GM23338 (cell line): ENCODE measurements around the gene SRRM2. TPM values are rescaled to one million over a fixed set of nuclear protein-coding genes. Genes with fewer than 3 reads are reported as not detected.
A peak's percentile ranks its signal among the peaks of the same experiment; 100 is the strongest.

ENCODE experiments used
- ATAC-seq: fragments of 200-7000 bp; cut with Tn5 transposase; 3 replicates; pipeline ENCODE4 v1.9.1; 2020
- DNase-seq: peaks from one replicate; pipeline ENCODE4 v3.0.0-alpha.2; 2015; ENCODE audit warnings: low spot score
- H2AFZ ChIP-seq: fragments of 200-600 bp; sonication (generic); 2 replicates; pipeline ENCODE4 v1.8.0; 2016; ENCODE audit warnings: antibody characterized with exemption, mild to moderate bottlenecking, moderate library complexity
- H3F3A ChIP-seq: fragments of 200-600 bp; sonication (generic); replicated peaks from 2 replicates; pipeline ENCODE4 v1.8.0; 2017; ENCODE audit warnings: antibody characterized with exemption, mixed run types, low read depth
- H3K27ac ChIP-seq: fragments of 200-600 bp; sonication (generic); 2 replicates; pipeline ENCODE4 v1.6.1; 2016; ENCODE audit warnings: low read depth
- H3K27me3 ChIP-seq: fragments of 200-600 bp; sonication (generic); 2 replicates; pipeline ENCODE4 v1.8.0; 2016; ENCODE audit warnings: mild to moderate bottlenecking, mixed run types, moderate library complexity; ENCODE audit not compliant: insufficient read depth
- H3K36me3 ChIP-seq: fragments of 200-600 bp; sonication (generic); 2 replicates; pipeline ENCODE4 v1.8.0; 2016; ENCODE audit warnings: mild to moderate bottlenecking; ENCODE audit not compliant: insufficient read depth
- H3K4me1 ChIP-seq: fragments of 200-600 bp; sonication (generic); 2 replicates; pipeline ENCODE4 v1.8.0; 2016; ENCODE audit warnings: mild to moderate bottlenecking, moderate library complexity; ENCODE audit not compliant: insufficient read depth
- H3K4me2 ChIP-seq: fragments of 200-600 bp; sonication (generic); 2 replicates; pipeline ENCODE4 v1.7.1; 2017; ENCODE audit warnings: mixed run types
- H3K4me3 ChIP-seq: fragments of 200-600 bp; sonication (generic); 2 replicates; pipeline ENCODE4 v1.6.1; 2016; ENCODE audit warnings: mixed run types
- H3K79me2 ChIP-seq: fragments of 200-600 bp; sonication (generic); replicated peaks from 2 replicates; pipeline ENCODE4 v1.8.0; 2017; ENCODE audit warnings: mild to moderate bottlenecking; ENCODE audit not compliant: insufficient read depth
- H3K9me2 ChIP-seq: fragments of 200-600 bp; sonication (generic); 2 replicates; pipeline ENCODE4 v1.8.0; 2017; ENCODE audit not compliant: insufficient read depth
- H4K20me1 ChIP-seq: fragments of 200-600 bp; sonication (generic); replicated peaks from 2 replicates; pipeline ENCODE4 v1.8.0; 2017; ENCODE audit warnings: mild to moderate bottlenecking; ENCODE audit not compliant: insufficient read depth
- H3K27ac Mint-ChIP-seq: 2 replicates; pipeline ENCODE4 v1.8.0; 2020; ENCODE audit warnings: inconsistent platforms, mild to moderate bottlenecking, moderate library complexity, mixed read lengths
- H3K27me3 Mint-ChIP-seq: 3 replicates; pipeline ENCODE4 v1.8.0; 2022; ENCODE audit warnings: low read depth, mild to moderate bottlenecking, moderate library complexity, mixed read lengths, inconsistent platforms; ENCODE audit not compliant: insufficient read depth, poor library complexity
- H3K36me3 Mint-ChIP-seq: 3 replicates; pipeline ENCODE4 v1.8.0; 2021; ENCODE audit warnings: low read depth, mild to moderate bottlenecking, inconsistent platforms, moderate library complexity, mixed read lengths
- H3K4me1 Mint-ChIP-seq: 3 replicates; pipeline ENCODE4 v1.8.0; 2020; ENCODE audit warnings: mild to moderate bottlenecking, inconsistent platforms, mixed read lengths
- H3K4me3 Mint-ChIP-seq: 3 replicates; pipeline ENCODE4 v1.8.0; 2021; ENCODE audit warnings: moderate library complexity, mild to moderate bottlenecking, inconsistent platforms, mixed read lengths
- H3K9me3 Mint-ChIP-seq: 3 replicates; pipeline ENCODE4 v1.8.0; 2020; ENCODE audit warnings: moderate library complexity, mild to moderate bottlenecking, inconsistent platforms, mixed read lengths
- CREB1 ChIP-seq: fragments of 250-450 bp; sonication (Bioruptor Pico); IDR thresholded peaks from 2 replicates; pipeline ENCODE4 v1.5.0; 2020; ENCODE audit warnings: low read depth, mild to moderate bottlenecking, moderate library complexity
- CTCF ChIP-seq, 2 experiments: fragments of 200-600 bp in 1 of 2; sonication (generic) in 1 of 2; conservative IDR thresholded peaks; 2 replicates each; pipeline versions ENCODE4 v1.5.1 to v1.6.1; 2016 to 2017; ENCODE audit warnings: antibody characterized with exemption in 2 of 2, low read depth in 2 of 2, mild to moderate bottlenecking in 2 of 2, moderate library complexity in 1 of 2
- ETS1 ChIP-seq: IDR thresholded peaks from 2 replicates; pipeline ENCODE4 v1.6.1; 2016; ENCODE audit warnings: antibody characterized with exemption
- EZH2 ChIP-seq: fragments of 200-600 bp; sonication (generic); IDR thresholded peaks from one replicate; pipeline ENCODE4 v1.8.0; 2017; ENCODE audit warnings: antibody characterized with exemption, mild to moderate bottlenecking, low read depth; ENCODE audit not compliant: unreplicated experiment
- EZH2phosphoT487 ChIP-seq: fragments of 200-600 bp; sonication (generic); IDR thresholded peaks from one replicate; pipeline ENCODE4 v1.8.1; 2018; ENCODE audit warnings: antibody characterized with exemption; ENCODE audit not compliant: unreplicated experiment
- JUNB ChIP-seq: IDR thresholded peaks from one replicate; pipeline ENCODE4 v1.6.1; 2016; ENCODE audit warnings: antibody characterized with exemption; ENCODE audit not compliant: unreplicated experiment
- NANOG ChIP-seq: IDR thresholded peaks from 2 replicates; pipeline ENCODE4 v1.6.1; 2016; ENCODE audit warnings: antibody characterized with exemption, borderline replicate concordance
- POLR2AphosphoS5 ChIP-seq: IDR thresholded peaks from 2 replicates; pipeline ENCODE4 v1.6.1; 2016; ENCODE audit warnings: antibody characterized with exemption, low read depth
- STAT1 ChIP-seq: IDR thresholded peaks from one replicate; pipeline ENCODE4 v1.6.1; 2016; ENCODE audit warnings: antibody characterized with exemption; ENCODE audit not compliant: unreplicated experiment
- ZNF114 ChIP-seq: fragments of 250-450 bp; sonication (Bioruptor Pico); IDR thresholded peaks from 2 replicates; pipeline ENCODE4 v1.5.0; 2020; ENCODE audit warnings: mild to moderate bottlenecking, moderate library complexity
- ZNF331 ChIP-seq: fragments of 250-450 bp; sonication (Bioruptor Pico); IDR thresholded peaks from 2 replicates; pipeline ENCODE4 v1.5.0; 2020; ENCODE audit warnings: low read depth, mild to moderate bottlenecking, moderate library complexity
- polyA plus RNA-seq: library from polyadenylated mRNA; unstranded; fragments of >200 nt; fragmentation: Nextera tagmentation; extraction: Ambion mirVana; gene quantifications from 2 replicates; pipeline ENCODE4 v1.2.1, GENCODE V29; 2016
- total RNA-seq: library from RNA; depleted of rRNA; stranded (reverse); fragments of >200 nt; shearing (Covaris generic); gene quantifications from 2 replicates; pipeline ENCODE4 v1.2.3, GENCODE V29; 2014
- TF ChIP-seq, protein P1 (sequence below): IDR thresholded peaks from one replicate; pipeline ENCODE4 v1.6.1; 2018; ENCODE audit warnings: antibody characterized with exemption; ENCODE audit not compliant: unreplicated experiment
- TF ChIP-seq, protein P2 (sequence below): fragments of 250-450 bp; sonication (Bioruptor Pico); IDR thresholded peaks from 2 replicates; pipeline ENCODE4 v1.5.0; 2020; ENCODE audit warnings: mild to moderate bottlenecking, moderate library complexity

The SRRM2 gene
- total and polyA plus RNA-seq, 2 experiments from 2014 or later, result 308 to 893 TPM

- ATAC-seq, result peak; percentile 15
- TF ChIP-seq EZH2 (no peak), STAT1 (no peak), NANOG (no peak), CREB1 (CRISPR knock-in tag) (no peak), POLR2AphosphoS5 (no peak), ZNF331 (CRISPR knock-in tag) (no peak), ETS1 (no peak), CTCF (conservative IDR thresholded peaks at IDR 0.05; ENCODE audit: low read depth in 2 of 2) (no peak), EZH2phosphoT487 (no peak), ZNF114 (no peak), JUNB (no peak)
- TF ChIP-seq, protein P1, sequence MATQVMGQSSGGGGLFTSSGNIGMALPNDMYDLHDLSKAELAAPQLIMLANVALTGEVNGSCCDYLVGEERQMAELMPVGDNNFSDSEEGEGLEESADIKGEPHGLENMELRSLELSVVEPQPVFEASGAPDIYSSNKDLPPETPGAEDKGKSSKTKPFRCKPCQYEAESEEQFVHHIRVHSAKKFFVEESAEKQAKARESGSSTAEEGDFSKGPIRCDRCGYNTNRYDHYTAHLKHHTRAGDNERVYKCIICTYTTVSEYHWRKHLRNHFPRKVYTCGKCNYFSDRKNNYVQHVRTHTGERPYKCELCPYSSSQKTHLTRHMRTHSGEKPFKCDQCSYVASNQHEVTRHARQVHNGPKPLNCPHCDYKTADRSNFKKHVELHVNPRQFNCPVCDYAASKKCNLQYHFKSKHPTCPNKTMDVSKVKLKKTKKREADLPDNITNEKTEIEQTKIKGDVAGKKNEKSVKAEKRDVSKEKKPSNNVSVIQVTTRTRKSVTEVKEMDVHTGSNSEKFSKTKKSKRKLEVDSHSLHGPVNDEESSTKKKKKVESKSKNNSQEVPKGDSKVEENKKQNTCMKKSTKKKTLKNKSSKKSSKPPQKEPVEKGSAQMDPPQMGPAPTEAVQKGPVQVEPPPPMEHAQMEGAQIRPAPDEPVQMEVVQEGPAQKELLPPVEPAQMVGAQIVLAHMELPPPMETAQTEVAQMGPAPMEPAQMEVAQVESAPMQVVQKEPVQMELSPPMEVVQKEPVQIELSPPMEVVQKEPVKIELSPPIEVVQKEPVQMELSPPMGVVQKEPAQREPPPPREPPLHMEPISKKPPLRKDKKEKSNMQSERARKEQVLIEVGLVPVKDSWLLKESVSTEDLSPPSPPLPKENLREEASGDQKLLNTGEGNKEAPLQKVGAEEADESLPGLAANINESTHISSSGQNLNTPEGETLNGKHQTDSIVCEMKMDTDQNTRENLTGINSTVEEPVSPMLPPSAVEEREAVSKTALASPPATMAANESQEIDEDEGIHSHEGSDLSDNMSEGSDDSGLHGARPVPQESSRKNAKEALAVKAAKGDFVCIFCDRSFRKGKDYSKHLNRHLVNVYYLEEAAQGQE, result no peak
- TF ChIP-seq, protein P2, sequence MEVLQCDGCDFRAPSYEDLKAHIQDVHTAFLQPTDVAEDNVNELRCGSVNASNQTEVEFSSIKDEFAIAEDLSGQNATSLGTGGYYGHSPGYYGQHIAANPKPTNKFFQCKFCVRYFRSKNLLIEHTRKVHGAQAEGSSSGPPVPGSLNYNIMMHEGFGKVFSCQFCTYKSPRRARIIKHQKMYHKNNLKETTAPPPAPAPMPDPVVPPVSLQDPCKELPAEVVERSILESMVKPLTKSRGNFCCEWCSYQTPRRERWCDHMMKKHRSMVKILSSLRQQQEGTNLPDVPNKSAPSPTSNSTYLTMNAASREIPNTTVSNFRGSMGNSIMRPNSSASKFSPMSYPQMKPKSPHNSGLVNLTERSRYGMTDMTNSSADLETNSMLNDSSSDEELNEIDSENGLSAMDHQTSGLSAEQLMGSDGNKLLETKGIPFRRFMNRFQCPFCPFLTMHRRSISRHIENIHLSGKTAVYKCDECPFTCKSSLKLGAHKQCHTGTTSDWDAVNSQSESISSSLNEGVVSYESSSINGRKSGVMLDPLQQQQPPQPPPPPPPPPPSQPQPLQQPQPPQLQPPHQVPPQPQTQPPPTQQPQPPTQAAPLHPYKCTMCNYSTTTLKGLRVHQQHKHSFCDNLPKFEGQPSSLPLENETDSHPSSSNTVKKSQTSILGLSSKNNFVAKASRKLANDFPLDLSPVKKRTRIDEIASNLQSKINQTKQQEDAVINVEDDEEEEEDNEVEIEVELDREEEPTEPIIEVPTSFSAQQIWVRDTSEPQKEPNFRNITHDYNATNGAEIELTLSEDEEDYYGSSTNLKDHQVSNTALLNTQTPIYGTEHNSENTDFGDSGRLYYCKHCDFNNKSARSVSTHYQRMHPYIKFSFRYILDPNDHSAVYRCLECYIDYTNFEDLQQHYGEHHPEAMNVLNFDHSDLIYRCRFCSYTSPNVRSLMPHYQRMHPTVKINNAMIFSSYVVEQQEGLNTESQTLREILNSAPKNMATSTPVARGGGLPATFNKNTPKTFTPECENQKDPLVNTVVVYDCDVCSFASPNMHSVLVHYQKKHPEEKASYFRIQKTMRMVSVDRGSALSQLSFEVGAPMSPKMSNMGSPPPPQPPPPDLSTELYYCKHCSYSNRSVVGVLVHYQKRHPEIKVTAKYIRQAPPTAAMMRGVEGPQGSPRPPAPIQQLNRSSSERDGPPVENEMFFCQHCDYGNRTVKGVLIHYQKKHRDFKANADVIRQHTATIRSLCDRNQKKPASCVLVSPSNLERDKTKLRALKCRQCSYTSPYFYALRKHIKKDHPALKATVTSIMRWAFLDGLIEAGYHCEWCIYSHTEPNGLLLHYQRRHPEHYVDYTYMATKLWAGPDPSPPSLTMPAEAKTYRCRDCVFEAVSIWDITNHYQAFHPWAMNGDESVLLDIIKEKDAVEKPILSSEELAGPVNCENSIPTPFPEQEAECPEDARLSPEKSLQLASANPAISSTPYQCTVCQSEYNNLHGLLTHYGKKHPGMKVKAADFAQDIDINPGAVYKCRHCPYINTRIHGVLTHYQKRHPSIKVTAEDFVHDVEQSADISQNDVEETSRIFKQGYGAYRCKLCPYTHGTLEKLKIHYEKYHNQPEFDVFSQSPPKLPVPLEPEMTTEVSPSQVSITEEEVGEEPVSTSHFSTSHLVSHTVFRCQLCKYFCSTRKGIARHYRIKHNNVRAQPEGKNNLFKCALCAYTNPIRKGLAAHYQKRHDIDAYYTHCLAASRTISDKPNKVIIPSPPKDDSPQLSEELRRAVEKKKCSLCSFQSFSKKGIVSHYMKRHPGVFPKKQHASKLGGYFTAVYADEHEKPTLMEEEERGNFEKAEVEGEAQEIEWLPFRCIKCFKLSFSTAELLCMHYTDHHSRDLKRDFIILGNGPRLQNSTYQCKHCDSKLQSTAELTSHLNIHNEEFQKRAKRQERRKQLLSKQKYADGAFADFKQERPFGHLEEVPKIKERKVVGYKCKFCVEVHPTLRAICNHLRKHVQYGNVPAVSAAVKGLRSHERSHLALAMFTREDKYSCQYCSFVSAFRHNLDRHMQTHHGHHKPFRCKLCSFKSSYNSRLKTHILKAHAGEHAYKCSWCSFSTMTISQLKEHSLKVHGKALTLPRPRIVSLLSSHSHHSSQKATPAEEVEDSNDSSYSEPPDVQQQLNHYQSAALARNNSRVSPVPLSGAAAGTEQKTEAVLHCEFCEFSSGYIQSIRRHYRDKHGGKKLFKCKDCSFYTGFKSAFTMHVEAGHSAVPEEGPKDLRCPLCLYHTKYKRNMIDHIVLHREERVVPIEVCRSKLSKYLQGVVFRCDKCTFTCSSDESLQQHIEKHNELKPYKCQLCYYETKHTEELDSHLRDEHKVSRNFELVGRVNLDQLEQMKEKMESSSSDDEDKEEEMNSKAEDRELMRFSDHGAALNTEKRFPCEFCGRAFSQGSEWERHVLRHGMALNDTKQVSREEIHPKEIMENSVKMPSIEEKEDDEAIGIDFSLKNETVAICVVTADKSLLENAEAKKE (CRISPR knock-in tag), result no peak
- no peaks in the 10 kb centered on the region for H3K36me3 ChIP-seq
- Mint-ChIP-seq H3K4me1 (no peaks in the 10 kb centered on the region; the same call in 1 of the 3 replicates), H3K9me3 (no peaks in the 10 kb centered on the region), H3K4me3 (no peak overlapping the region), H3K27me3 (peaks cover 6% of the 10 kb centered on the region), H3K36me3 (peaks cover 8% of the 10 kb centered on the region), H3K27ac (no peak overlapping the region)
- peaks cover 1% of the 10 kb centered on the region; the same call in 1 of the 2 replicates for H3F3A ChIP-seq
- H3K27ac ChIP-seq, result no peak overlapping the region
- H3K4me3 ChIP-seq, result no peak overlapping the region
- no peaks in the 10 kb centered on the region for H3K4me1 ChIP-seq
- peaks cover 5% of the 10 kb centered on the region for H3K79me2 ChIP-seq
- no peaks in the 10 kb centered on the region for H3K27me3 ChIP-seq
- H4K20me1 ChIP-seq, result no peaks in the 10 kb centered on the region
- no peak overlapping the region for H2AFZ ChIP-seq
- no peak overlapping the region for H3K4me2 ChIP-seq
- no peaks in the 10 kb centered on the region for H3K9me2 ChIP-seq
- DNase-seq, result no peak
Measured at GRCh38 chr16:2745116-2745890, 7.1 kb upstream of the SRRM2 start.
